ENCODE data around the gene ARHGAP8.

Gene ARHGAP8

DNA sequence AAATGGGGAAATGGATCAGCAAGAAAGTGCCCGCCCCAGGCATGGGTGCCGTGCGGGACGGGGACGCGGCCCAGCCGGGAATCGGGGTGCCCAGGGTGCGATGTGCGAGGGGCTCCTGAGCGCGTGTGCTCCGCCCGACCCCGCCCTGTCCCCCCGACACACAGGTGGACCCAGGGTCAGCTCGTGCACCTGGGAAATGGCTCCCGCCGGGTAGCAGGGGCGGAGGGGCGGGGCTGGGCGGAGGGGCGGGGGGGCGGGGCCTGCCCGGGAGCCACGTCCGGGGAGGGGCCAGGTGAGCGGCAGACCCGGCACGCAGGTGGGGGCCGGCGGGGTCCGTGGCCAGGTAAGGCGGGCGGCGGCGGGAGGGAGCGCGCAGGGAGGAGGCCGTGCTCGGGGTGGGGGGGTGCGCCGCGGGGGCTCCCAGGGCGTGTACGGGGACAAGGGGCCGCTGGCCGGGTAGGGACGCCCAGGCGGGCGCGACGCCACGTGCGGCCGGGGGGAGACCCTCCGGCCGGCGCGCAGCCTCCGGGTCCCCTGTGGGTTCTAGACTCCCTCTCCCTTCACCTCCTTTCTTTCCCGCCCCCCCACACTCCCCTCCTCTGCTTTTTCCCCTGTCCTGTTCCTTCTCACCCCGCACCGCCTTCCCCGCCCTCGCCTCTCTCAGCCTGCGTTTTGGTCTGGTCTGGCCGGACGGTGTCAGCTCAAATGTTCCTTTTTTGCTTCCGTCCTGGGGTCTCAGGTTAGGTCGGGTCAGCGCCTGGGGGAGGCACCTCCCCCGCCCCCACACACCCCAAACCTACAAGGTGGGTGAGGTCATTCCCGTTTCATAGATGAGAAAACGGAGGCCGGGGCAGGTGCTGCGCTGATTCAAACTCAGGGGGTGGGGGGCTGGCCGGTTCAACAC, at the start of gene ARHGAP8:
Gene ARHGAP8 (plus strand): TSS at position 291 of the 904 bp plus-strand sequence. CDS start 33,953 bp downstream, outside the sequence.
- FAIRE-seq = no peak

DNA sequence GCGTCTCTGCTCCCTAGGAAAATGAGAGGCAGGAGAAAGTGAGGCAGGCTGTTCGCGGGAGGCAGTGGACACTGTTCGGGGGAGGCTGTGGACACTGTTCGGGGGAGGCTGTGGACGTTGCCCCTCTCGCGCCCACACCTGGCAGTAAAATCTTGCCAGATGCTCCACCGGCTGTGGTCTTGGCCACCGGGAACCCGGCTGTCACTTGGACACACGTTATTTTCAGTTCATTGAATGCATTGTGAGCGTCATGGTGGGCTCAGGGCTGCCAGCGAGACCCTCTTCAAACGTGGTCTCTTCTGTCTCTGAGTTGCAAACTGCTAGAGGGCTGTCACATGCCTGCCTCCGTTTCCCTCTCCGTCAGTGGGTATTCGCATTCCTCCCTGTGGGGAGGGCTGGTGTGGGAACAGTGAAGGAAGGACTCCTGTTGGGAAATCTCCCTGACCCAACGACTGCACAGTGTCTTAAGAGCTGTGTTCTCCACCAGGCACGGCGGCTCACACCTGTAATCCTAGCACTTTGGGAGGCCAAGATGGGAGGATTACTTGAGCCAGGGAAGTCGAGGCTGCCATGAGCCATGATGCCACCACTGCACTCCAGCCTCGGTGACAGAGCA, 49.0 kb upstream of the ARHGAP8 start:
- no peak for FAIRE-seq

DNA sequence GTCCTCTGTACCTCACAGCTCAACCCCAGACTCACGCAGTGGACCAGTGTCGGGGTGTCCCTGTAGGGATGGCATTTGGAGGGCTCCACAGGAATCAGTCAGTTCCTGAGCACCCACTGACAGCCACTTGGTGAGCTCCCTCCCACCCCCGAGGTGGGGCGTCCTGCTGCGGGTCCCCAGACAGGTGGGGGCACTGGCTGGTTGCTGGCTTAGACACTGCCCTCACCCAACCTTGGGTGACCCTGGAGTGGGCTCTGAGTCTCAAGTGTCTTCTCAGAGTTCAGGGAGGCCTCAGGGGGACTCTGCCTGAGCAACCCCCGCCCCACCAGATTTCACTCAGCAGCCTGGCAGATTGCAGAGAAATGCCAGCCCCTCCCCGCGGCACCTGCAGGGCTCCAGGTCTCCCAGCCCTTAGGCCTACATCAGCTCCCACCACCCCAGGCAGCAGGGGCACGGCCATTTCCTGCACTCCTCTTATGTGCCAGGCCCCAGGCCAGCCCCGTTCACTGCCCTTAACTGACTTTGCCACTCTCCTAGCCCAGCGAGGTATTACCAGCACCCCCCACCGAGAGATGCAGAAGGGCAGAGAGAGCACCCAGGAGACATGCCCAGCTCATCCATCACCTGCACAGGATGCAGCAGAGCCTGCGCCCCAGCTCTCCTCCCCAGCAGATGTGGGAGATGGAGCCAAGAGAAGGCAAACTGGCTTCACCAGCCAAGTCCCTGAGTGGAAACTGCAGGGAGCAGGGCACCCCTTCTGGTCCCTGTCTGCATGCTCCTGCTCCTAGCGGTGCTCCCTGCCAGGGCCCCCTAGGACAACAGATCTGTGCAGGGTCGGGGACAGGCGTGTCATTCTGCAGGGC, 48.0 kb upstream of the ARHGAP8 start:
- FAIRE-seq = no peak

DNA sequence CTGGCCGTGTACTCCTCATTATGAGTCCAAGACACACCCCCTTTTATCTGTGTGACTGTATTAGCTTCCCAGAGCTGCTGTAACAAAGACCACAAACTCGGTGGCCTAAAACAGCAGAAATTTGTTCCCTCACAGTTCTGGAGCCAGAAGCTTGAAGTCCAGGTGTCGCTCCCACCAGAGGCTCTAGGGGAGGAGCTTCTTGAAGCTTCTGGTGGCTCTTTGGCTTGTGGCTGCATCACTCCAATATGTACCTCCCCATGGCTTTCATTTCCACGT, 47.4 kb upstream of the ARHGAP8 start:
- no peak for FAIRE-seq

DNA sequence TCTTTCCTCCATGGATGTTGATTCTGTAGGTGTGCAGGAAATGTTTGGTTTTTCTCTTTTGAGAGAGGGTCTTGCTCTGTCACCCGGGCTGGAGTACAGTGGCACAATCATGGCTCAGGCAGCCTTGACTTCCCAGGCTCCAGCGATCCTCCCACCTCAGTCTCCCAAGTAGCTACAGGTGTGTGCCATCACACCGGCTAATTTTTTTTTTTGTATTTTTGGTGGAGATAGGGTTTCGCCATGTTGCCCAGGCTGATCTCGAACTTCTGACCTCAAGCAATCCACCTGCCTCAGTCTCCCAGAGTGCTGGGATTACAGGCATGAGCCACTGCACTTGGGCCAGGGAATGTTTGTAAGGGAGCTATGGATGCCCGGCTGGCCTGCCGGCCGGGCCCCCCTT, 45.9 kb upstream of the ARHGAP8 start:
- no peak for FAIRE-seq

DNA sequence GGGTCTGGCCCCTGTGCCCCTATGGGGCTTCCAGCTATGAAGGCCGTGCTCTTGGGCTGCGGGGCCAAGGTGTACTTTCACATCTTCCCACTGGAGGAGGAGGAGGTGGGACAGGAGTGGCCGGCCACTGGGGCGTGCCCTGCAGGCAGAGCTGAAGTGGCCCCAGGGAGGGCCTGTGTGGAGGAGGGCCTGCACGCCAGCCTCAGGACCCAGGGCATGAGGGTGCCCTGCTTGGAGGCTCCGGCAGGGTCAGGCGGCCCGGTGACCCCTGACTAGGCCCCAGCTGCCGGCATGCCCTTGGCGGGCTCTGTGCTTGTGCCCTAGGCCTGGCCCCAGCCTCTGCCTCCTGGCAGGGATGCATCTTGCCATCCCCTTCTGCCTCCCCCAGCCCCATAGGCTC, 45.2 kb upstream of the ARHGAP8 start:
- FAIRE-seq = no peak

DNA sequence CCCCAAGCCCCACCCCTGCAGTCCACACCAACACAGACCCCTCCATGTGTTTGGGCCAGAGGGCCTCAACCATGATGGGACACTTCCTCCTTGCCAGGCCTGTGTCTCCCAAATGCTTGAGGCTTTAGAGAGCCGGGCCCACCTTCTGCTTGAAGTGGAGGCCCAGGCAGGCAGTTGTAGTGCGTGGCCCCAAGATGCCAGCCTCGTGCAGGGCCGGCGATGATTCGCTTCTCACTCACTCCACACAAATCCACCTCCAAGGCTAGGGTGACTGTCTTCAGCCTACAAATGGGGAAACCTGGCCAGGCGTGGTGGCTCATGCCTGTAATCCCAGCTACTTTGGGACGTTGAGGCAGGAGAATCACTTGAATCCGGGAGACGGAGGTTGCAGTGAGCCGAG, 44.6 kb upstream of the ARHGAP8 start:
- FAIRE-seq = no peak

DNA sequence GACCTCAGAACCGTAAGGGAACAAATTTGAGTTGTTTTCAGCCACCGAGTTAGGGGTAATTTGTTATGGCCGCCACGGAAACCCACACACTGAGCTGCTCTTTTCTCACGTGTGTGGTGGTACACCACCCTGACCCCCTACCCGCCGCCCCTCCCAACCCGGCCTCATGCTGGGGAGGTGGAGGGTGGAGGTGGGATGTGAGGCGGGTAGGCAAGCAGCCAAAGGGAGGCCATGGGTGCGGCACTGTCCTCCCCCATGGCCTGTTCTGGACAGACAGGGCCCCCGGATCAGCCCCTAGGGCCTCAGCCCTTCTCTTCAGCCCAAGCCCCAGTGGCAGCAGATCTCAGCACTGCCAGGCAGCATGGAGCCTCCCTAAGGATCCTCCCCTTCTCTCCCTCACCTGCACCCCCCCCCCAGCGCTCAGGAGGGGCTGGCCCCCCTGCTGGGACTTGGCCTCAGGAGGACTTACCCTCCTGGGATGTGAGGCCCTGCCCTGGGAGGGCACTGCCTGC, 42.4 kb upstream of the ARHGAP8 start:
- FAIRE-seq = no peak

DNA sequence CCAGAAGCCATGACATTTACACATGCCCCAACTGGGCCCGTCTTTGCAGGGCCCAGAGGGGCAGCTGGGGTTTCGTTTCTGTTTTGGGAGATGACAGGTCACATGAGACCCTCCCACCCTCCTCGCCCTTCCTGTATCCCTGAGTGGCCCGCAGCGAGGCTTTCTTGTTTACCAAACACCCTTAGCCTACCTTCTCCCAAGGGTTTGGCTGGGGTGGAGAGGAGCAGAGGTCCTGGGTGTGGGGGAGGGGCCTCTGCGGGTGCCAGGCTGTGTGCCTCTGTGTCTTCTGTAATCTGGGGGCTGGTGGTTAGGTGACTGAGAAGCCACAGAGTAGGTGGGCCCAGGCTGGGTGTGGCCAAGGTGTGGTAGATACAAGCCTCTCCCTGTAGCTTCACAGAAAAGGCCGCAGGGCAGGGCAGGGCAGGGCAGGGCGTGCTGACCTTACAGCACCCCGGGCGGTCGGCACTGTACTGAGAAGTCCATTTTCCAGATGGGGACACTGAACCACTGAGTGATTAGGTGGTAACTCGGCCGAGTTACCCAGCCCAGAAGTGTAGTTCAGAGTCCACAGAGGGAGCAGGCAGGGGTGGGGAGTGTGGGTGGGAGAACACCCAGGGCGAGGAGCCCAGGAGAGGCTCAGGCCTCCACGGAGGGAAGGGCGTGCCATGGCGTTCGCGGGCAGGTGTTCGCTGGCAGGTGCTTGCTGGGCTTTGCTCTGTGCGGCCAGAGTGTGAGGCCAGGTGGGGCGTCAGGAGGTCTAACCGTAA, 41.7 kb upstream of the ARHGAP8 start:
- FAIRE-seq = no peak

DNA sequence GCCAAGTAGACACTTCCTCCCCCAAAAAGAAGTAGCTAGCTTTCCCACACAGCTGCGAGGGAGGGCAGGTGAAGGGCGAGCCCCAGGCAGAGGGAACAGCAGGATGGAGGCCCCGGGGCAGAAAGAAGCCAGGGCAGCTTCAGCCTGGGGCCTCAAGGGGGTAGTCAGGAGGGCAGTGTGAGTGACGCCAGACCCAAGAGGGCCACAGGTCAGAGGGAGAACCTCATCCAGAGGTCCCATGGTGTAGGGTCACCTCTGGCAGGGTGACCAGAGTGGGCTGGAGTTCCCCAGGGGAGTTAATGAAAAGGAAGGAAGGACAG, 41.2 kb upstream of the ARHGAP8 start:
- no peak for FAIRE-seq

DNA sequence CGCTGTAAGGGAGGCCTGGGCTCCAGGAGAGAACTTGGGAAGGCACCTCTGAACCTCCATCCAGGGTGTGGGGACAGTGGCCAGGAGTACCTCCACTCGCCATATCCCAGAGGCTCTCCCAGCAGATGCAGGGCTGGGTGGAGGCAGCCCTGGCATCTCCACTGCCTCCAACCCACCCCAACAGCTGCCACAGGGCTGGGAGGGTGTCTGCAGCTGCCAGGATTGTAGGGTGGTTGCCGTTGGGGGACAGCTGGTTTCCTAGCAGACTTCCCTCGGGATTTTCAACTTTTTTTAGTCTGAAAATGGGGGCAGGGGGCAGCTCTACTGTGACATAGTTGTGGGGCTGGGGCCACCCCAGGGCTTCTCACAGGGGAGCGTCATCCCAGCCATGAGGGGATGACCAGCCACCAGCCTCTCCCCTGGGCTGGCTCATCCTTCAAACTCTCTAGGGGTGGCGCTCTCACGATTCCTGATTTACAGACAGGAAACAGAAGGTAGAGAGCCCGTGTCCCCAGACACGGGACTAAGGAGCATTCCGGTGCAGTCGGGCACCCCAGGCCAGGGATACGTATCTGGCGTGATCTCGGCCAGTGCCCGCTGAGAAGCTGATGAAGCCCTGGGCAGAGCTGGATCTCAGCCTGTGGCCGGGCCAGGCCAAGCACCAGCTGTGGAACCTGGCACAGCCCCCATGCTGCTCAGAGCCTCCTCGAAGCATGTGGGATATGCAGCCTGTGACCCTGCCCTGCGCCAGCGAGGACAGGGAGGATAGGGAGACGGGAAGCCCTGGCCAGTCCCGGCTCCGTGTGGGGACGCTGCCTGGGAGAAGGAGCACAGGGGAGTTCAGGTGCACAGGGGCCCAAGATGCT, 40.5 kb upstream of the ARHGAP8 start:
- FAIRE-seq = no peak

DNA sequence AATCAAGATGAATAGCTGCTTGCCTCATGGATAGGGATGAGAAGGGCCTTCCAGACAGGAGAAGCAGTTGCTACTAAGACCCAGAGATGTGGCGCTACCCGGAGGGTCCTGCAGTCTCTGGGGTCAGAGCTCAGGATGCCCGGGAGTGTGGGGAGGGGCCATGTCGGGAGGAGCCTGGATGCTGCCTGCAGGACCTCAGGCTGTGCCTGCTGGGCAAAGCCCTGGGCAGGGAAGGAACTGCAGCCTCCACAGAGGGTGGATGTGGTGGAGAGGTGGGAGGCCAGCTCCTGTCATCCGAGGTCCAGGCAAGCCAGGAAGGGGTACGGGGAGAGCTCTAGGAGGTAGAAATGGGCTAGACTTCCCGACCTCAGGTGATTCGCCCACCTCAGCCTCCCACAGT, 39.4 kb upstream of the ARHGAP8 start:
- FAIRE-seq = no peak

DNA sequence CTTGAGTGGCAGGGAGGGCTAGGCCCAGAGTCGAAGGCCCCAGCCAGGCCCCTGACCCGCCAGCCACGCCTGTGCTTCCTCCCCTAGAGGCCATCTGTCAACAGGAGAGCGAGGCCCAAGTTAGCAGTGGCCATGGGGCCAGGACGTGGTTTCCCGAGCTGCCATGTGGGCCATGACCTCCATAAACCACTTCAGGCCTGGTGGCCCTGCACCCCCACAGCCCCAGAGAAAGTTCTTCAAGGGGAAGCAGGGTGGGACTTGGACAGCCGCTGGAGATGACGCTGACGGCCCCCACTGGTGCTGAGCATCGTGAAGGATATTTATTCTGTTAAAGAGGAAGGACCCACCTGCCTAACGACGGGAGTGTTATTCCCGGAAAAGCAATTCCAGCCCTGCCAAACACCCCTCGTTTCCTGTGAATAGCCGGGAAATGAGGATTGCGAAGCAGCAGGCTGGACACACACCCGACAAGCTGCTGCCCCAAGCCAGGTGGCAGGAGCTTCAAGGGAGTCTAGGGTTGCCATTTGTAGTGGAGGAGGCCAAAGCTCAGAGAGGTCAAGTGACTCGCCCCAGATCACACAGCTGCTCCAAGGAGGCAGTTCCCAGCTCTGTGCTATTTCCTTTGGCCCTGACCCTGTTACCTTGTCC, 37.5 kb upstream of the ARHGAP8 start:
- no peak for FAIRE-seq

DNA sequence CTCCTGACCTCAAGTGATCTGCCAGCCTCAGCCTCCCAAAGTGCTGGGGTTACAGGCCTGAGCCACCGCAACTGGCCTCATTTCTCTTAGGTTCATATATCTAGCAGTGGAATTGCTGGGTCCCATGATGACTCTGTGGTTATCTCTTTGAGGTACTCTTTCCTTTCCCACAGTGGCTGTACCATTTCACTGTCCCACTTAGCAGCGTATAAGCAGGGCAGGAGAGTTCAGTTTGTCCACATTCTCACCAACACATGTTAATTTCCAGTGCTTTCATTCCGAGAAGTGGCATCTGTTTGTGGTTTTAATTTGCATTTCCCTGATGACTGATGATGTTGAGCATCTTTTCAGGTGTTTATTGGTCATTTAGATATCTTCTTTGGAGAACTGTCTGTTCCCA, 34.0 kb upstream of the ARHGAP8 start:
- no peak for FAIRE-seq

DNA sequence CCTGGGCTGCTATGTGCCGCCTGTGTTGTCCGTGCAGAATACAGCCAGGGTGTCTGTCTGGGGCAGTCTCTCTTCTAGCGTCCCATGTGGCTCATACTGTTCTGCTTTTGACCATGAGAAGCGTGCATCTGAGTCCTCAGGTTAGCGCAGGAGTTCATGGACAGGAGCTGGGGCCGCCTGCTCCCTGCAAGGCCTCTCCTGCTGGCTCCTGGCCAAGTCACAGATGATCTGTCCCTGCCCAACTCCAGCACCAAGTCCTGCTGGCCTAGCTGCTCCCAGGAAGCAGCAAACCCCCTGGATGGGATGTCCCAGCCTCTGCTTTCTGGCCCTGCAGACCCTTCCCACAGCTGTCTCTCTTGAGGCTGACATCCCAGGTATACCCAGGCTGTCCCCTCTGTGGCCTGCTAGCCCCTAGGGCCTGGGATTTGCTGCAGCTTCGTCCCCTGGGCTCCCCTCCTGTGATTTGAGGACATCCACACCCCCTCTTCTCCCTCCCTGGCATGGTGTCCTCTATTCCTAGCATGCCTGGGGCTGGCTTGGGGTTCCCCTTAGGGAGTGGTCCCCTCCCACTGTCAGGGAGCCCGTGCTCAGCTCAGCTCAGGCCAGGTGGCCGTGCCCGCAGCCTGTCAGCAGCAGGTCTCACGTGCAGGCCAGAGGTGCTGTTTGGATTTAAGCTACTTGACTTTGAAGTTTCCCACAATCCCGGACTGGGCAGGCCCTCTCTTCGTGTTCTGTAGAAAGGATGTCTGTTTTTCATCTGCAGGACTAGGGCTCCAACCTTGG, 32.6 kb upstream of the ARHGAP8 start:
- no peak for FAIRE-seq

DNA sequence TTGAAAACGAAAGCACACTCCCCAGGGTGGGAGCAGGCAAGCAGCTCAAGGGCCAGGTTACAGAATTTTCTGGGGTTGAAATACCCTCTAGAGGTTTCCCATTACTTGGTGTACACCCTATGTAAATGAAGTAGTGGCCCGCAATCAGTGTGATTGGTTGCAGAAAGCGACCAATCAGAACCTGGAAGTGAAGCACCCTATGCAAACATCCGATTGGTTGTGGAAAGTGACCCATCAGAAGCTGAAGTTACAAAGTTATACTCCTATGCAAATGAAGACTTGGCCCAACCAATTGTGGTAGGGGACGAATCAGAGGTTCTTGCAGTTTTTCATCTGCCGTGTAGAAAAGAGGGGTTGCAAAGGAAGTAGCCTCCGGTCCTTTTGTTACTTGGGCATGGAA, 31.2 kb upstream of the ARHGAP8 start:
- FAIRE-seq = no peak

DNA sequence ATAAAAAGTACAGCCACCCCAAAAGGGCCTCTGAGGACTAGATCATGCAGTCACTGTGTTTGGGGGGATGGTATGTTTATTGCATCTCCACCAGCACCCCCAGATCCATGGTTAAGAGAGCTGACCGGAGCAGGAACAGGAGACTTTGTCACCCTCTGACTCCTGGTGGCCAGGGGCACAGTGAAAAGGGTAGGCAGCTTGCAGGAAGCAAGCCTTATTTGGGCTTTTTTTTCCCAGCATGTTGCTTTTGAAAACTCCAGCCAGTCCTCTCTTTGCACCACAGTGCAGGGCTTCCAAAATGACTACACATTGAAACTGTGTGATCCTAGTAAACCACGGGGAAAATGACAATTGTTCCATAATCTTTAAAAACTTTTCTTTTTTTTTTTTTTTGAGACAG, 29.8 kb upstream of the ARHGAP8 start:
- FAIRE-seq = no peak

DNA sequence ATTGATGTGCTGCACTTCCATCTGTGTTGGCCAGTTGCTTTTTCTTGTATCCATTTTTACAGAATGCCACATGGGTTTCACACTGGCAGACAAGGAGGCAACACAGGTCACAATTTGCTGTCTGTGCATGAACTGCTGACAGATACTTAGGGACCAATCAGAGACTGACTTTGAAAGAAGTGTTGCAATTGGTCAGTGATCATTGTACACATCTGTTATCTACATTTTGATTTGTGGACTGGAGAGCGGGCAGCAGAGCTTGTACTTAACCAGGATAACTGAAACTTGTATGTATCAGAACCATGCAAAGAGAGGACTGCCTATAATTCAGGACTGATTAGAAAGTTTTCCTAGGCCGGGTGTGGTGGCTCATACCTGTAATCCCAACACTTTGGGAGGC, 28.6 kb upstream of the ARHGAP8 start:
- peak; percentile 51 for FAIRE-seq

DNA sequence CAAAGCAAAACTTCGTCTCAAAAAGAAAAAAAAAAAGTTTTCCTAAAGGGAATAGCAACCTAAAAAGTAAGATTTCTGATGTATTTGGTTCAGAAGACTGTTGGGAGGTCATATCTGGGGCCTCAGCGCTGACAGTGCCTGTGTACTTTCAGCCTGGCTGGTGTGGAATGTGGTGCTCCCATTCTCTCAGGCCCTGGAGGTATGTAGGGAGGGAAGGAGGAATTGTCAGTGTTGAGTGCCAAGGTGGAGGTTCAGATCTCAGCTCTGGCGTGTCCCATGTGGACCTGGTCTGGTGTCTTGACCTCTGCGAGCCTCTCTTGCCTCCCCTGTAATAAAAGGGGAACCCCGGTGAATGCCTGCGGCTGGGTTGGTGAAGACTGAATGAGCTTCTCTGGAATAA, 28.0 kb upstream of the ARHGAP8 start:
- FAIRE-seq = no peak

DNA sequence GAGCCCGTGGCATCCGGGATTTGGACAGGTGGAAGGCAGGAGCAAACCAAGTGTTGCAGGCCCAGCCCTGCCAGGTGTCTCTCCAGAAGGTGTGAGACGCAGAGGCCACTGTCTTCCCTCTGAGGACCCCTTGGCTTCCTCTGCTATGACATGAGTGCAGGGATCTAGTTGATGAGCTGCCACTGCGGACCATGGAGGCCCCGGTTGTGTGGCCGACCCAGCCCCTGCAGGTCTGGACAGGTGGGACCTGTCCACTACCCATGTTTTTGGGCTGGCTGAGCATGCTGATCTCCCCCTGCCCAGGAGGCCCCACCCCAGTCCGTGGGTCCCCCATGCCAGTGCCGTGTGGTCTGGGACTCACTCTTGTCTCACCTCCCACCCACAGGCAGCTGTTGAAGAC, 27.5 kb upstream of the ARHGAP8 start:
- FAIRE-seq = no peak

DNA sequence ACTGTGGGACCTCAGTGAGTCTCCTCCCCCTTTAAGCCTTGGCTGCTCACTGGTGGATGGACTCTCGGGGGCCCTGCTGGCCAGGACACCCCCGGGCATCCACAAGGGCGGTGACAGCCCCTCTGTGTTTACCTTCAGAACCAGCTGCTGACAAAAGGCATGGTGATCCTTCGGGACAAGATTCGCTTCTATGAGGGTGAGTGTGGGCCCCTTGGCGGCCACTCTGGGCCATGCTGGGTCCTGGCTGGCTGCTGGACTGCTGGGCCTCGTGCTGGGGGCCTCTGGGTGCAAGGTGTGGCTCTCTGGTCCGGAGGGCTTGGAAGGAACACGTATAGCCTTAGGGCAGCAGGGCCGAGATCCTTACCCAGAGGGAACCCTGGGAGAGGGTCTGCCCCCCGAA, 25.9 kb upstream of the ARHGAP8 start:
- no peak for FAIRE-seq

Data from TTC549 (cell line).